Hepatocyte (in vitro differentiated cells): ENCODE measurements around the gene MPC1. TPM values are rescaled to one million over a fixed set of nuclear protein-coding genes. Genes with fewer than 3 reads are reported as not detected.

Experiments used
- DNase-seq: peaks from one replicate; pipeline ENCODE4 v3.0.0-alpha.2; 2016; ENCODE audit warnings: low spot score
- H2AFZ ChIP-seq: fragments of 200-600 bp; sonication (generic); 2 replicates; pipeline ENCODE4 v1.6.0; 2016; ENCODE audit warnings: antibody characterized with exemption, mild to moderate bottlenecking
- H3K27ac ChIP-seq: fragments of 200-600 bp; sonication (generic); 2 replicates; pipeline ENCODE4 v1.5.1; 2016; ENCODE audit warnings: mild to moderate bottlenecking
- H3K27me3 ChIP-seq: fragments of 200-600 bp; sonication (generic); 2 replicates; pipeline ENCODE4 v1.6.1; 2016
- H3K36me3 ChIP-seq: fragments of 200-600 bp; sonication (generic); replicated peaks from 2 replicates; pipeline ENCODE4 v1.5.1; 2016; ENCODE audit warnings: low read depth; ENCODE audit not compliant: insufficient read depth
- H3K4me1 ChIP-seq: fragments of 200-600 bp; sonication (generic); 2 replicates; pipeline ENCODE4 v1.5.1; 2016; ENCODE audit warnings: mild to moderate bottlenecking, moderate library complexity; ENCODE audit not compliant: insufficient read depth
- H3K4me2 ChIP-seq: fragments of 200-600 bp; sonication (generic); 2 replicates; pipeline ENCODE4 v1.6.0; 2016
- H3K4me3 ChIP-seq: fragments of 200-600 bp; sonication (generic); 2 replicates; pipeline ENCODE4 v1.5.1; 2016; ENCODE audit warnings: mild to moderate bottlenecking
- H3K79me2 ChIP-seq: fragments of 200-600 bp; sonication (generic); 2 replicates; pipeline ENCODE4 v1.6.0; 2017; ENCODE audit warnings: mild to moderate bottlenecking
- H3K9me2 ChIP-seq: fragments of 200-600 bp; sonication (generic); replicated peaks from 2 replicates; pipeline ENCODE4 v1.6.0; 2017; ENCODE audit warnings: mild to moderate bottlenecking; ENCODE audit not compliant: insufficient read depth
- H3K9me3 ChIP-seq: fragments of 200-600 bp; sonication (generic); 2 replicates; pipeline ENCODE4 v1.5.1; 2016; ENCODE audit warnings: low read depth, mild to moderate bottlenecking
- H4K20me1 ChIP-seq: fragments of 200-600 bp; sonication (generic); 2 replicates; pipeline ENCODE4 v1.6.0; 2016; ENCODE audit warnings: mild to moderate bottlenecking; ENCODE audit not compliant: insufficient read depth, poor library complexity, severe bottlenecking
- CTCF ChIP-seq: fragments of 200-600 bp; sonication (generic); IDR thresholded peaks from 2 replicates; pipeline ENCODE4 v1.5.1; 2016; ENCODE audit warnings: antibody characterized with exemption, mild to moderate bottlenecking; ENCODE audit not compliant: poor library complexity
- EZH2 ChIP-seq: fragments of 200-600 bp; sonication (generic); IDR thresholded peaks from 2 replicates; pipeline ENCODE4 v1.6.1; 2016; ENCODE audit warnings: antibody characterized with exemption, mild to moderate bottlenecking, borderline replicate concordance
- EZH2phosphoT487 ChIP-seq: fragments of 200-600 bp; sonication (generic); IDR thresholded peaks from one replicate; pipeline ENCODE4 v1.6.1; 2018; ENCODE audit warnings: antibody characterized with exemption, mild to moderate bottlenecking, low read depth, moderate library complexity; ENCODE audit not compliant: unreplicated experiment, severe bottlenecking
- WGBS: methylation state at CpG from one replicate; pipeline ENCODE4 v1.1.6; 2016; ENCODE audit warnings: low lambda C conversion rate; ENCODE audit errors: missing lambda C conversion rate; 5-methylcytosine and 5-hydroxymethylcytosine counted together
- polyA plus RNA-seq: library from polyadenylated mRNA; unstranded; fragments of >200 nt; fragmentation: Nextera tagmentation; extraction: Ambion mirVana; gene quantifications from 2 replicates; pipeline ENCODE4 v1.2.1, GENCODE V29; 2016
- total RNA-seq: library from RNA; depleted of rRNA; stranded (reverse); fragments of >200 nt; gene quantifications from 2 replicates; pipeline ENCODE4 v1.2.3, GENCODE V29; 2014

MPC1 gene
- total and polyA plus RNA-seq, 2 experiments from 2014 or later = 70.2 to 75.4 TPM

- H3K4me1 ChIP-seq = peaks cover 6% of the 10 kb centered on the region
- H3K79me2 ChIP-seq = no peaks in the 10 kb centered on the region
- H3K9me3 ChIP-seq = no peaks in the 10 kb centered on the region
- H3K4me2 ChIP-seq = no peak overlapping the region
- no peak for DNase-seq
- no peak overlapping the region for H3K27ac ChIP-seq
- 87% methylated on average over 19 of the region's 19 CpGs for WGBS
- no peaks in the 10 kb centered on the region for H3K36me3 ChIP-seq
- H2AFZ ChIP-seq = no peak overlapping the region
- H4K20me1 ChIP-seq = no peaks in the 10 kb centered on the region
- H3K27me3 ChIP-seq = no peaks in the 10 kb centered on the region
- TF ChIP-seq EZH2 (no peak), EZH2phosphoT487 (no peak), CTCF (no peak)
- no peak overlapping the region for H3K4me3 ChIP-seq
- H3K9me2 ChIP-seq = no peaks in the 10 kb centered on the region
Observed at GRCh38 chr6:166317261-166318212, 65.2 kb downstream of the MPC1 start.

- no peaks in the 10 kb centered on the region for H3K9me2 ChIP-seq
- H3K27me3 ChIP-seq = peaks cover 8% of the 10 kb centered on the region
- no peaks in the 10 kb centered on the region for H4K20me1 ChIP-seq
- peaks cover 6% of the 10 kb centered on the region for H3K4me1 ChIP-seq
- no peak overlapping the region for H3K4me2 ChIP-seq
- no peak overlapping the region for H3K4me3 ChIP-seq
- WGBS = 70% methylated on average over 11 of the region's 11 CpGs
- H3K79me2 ChIP-seq = no peaks in the 10 kb centered on the region
- H3K9me3 ChIP-seq = no peaks in the 10 kb centered on the region
- no peak for DNase-seq
- H2AFZ ChIP-seq = no peak overlapping the region
- H3K27ac ChIP-seq = peak overlapping the region; percentile 82
- TF ChIP-seq EZH2phosphoT487 (no peak), CTCF (no peak), EZH2 (no peak)
- H3K36me3 ChIP-seq = no peaks in the 10 kb centered on the region
Observed at GRCh38 chr6:166315436-166315835, 67.3 kb downstream of the MPC1 start.

Other genes with a start within 250 kb of the MPC1 start
- gene TBXT, start 215.1 kb downstream of the MPC1 start, total RNA-seq = not detected in 2 replicates
- 0.13 TPM in 1 of 2 replicates, not detected in the other for gene TBXT, start 215.1 kb downstream of the MPC1 start, polyA plus RNA-seq
- gene PRR18, start 74.5 kb downstream of the MPC1 start, total RNA-seq = 0.77 and 1.0 TPM in 2 replicates
- gene PRR18, start 74.5 kb downstream of the MPC1 start, polyA plus RNA-seq = 0.77 and 1.5 TPM in 2 replicates
- 51.6 and 67.8 TPM in 2 replicates for gene SFT2D1, start 40.4 kb downstream of the MPC1 start, total RNA-seq
- 83.0 and 88.0 TPM in 2 replicates for gene SFT2D1, start 40.4 kb downstream of the MPC1 start, polyA plus RNA-seq
- 1.1 and 1.6 TPM in 2 replicates for gene RAMACL, start 203.7 kb upstream of the MPC1 start, total RNA-seq
- gene RAMACL, start 203.7 kb upstream of the MPC1 start, polyA plus RNA-seq = 1.1 and 2.9 TPM in 2 replicates
- 26.3 and 29.2 TPM in 2 replicates for gene RPS6KA2, start 244.3 kb upstream of the MPC1 start, total RNA-seq
- 27.7 and 34.8 TPM in 2 replicates for gene RPS6KA2, start 244.3 kb upstream of the MPC1 start, polyA plus RNA-seq